Fibroblast of pulmonary artery (primary cell): ENCODE measurements around the gene SLC25A13.

Source experiments
- DNase-seq: peaks from one replicate; pipeline ENCODE4 v3.0.0-alpha.2; 2010; ENCODE audit warnings: low read depth
- H3K4me3 ChIP-seq: replicated peaks from 2 replicates; pipeline ENCODE4 v1.5.1; 2011; ENCODE audit warnings: low read depth, mild to moderate bottlenecking, control low read depth, low read length, moderate library complexity
- TF ChIP-seq, protein P1 (sequence below): IDR thresholded peaks from 2 replicates; pipeline ENCODE4 v1.5.1; 2011; ENCODE audit warnings: mild to moderate bottlenecking, control low read depth, low read length, inconsistent platforms; ENCODE audit errors: missing control alignments

SLC25A13 gene

GRCh38 chr7:96224685-96225084 lies 97.2 kb downstream of the SLC25A13 start:
- TF ChIP-seq, protein P1, sequence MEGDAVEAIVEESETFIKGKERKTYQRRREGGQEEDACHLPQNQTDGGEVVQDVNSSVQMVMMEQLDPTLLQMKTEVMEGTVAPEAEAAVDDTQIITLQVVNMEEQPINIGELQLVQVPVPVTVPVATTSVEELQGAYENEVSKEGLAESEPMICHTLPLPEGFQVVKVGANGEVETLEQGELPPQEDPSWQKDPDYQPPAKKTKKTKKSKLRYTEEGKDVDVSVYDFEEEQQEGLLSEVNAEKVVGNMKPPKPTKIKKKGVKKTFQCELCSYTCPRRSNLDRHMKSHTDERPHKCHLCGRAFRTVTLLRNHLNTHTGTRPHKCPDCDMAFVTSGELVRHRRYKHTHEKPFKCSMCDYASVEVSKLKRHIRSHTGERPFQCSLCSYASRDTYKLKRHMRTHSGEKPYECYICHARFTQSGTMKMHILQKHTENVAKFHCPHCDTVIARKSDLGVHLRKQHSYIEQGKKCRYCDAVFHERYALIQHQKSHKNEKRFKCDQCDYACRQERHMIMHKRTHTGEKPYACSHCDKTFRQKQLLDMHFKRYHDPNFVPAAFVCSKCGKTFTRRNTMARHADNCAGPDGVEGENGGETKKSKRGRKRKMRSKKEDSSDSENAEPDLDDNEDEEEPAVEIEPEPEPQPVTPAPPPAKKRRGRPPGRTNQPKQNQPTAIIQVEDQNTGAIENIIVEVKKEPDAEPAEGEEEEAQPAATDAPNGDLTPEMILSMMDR: peak; percentile 29
- no peak overlapping the region for H3K4me3 ChIP-seq
- peak; percentile 26 for DNase-seq

GRCh38 chr7:96224073-96224472 lies 97.8 kb downstream of the SLC25A13 start:
- TF ChIP-seq, protein P1: no peak
- H3K4me3 ChIP-seq: no peak overlapping the region
- DNase-seq: no peak

DNA sequence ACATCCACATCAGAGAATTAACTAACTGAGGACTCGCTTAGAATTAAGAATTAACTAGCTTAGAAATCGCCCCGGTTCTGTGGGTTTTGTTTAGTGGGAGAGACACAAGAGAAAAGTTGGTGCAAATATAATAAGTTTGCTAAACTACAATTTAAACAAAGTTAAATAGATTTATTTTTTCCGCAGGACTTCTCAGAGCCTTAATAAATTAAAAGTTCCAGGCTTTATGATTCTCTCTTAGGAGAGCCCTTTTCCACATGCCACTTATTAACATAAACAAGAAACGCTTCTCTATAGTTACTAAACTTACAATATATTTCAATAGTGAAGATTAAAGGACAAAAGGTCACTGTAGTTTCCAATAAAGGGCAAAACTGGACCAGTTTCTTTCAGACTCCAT lies 100.0 kb downstream of the SLC25A13 start:
- H3K4me3 ChIP-seq: no peak overlapping the region
- DNase-seq: no peak
- TF ChIP-seq, protein P1: no peak

DNA sequence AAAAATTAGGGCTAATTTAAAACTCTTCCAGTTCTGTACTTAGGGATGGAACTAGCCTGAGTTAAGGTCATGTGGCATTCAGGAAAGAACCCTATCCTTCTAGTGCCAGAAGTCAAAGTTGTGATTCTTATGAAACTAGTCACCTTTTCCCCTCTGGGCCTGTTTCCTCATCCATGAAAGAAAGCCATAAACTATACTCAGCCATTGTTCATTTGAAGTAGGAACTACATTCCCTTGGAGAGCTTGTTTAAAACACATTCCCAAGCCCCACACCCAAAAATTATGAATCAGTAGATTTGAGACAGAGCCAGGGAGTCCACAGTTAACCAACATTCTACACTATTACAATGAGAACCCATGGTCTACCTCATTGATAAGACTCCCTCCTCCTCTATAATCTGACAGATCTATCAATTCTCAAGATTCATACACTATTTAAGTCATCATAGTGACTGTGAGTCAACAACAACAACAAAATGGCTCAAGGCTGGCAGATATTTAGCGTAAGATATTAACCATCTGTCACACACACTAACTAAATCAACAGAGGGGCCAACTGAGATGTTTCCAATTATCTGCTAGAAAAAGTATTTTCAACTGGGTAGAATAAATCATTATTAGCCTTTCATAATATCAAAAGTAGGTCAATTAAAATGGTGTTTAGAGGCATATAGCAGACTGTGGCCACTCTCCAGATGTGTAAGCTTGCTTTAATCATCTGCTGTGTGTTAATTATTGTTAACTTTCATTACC lies 102.3 kb downstream of the SLC25A13 start:
- peak; percentile 71 for DNase-seq
- TF ChIP-seq, protein P1: no peak
- H3K4me3 ChIP-seq: no peak overlapping the region

GRCh38 chr7:96218664-96219243 lies 103.1 kb downstream of the SLC25A13 start:
- H3K4me3 ChIP-seq: no peak overlapping the region
- TF ChIP-seq, protein P1: no peak
- DNase-seq: no peak

DNA sequence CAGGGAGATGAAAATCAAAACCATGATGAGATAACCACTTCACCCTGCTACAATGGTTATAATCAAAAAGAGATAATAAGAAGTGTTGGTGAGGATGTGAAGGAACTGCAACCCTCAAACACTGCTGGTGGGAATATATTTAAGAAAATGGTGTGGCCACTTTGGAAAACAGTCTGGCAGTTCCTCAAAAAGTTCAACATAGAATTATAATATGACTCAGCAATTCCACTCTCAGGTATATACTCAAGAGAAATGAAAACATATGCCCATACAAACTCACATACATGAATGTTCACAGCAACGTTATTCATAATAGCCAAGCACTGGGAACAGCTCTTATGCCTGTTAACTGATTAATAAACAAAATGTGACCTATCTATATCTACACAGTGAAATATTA lies 104.8 kb downstream of the SLC25A13 start:
- TF ChIP-seq, protein P1: no peak
- no peak overlapping the region for H3K4me3 ChIP-seq
- no peak for DNase-seq
